ENCODE data around the gene ZNF628.
"Not testable (repeated sequence)": the region's sequence is repeated elsewhere in the genome, so short reads cannot be mapped to it uniquely, and the experiment has no call there.

The ZNF628 gene

GRCh38 chr19:55476100-55476775 lies at the start of gene ZNF628:
Gene ZNF628 (plus strand): TSS chr19:55476617. CDS start chr19:55479911, 3,294 bp downstream.
- DNase-seq, result peak; percentile 98

- no peak for DNase-seq
These were observed 45.2 kb upstream of the ZNF628 start for GRCh38 chr19:55431183-55431582.

- no peak for DNase-seq
These were observed 44.0 kb upstream of the ZNF628 start for GRCh38 chr19:55432241-55432959.

- DNase-seq, result no peak
These were observed 43.1 kb upstream of the ZNF628 start for GRCh38 chr19:55433292-55433691.

GRCh38 chr19:55434356-55434919 lies 42.0 kb upstream of the ZNF628 start:
- DNase-seq, result no peak

GRCh38 chr19:55435020-55435419 lies 41.4 kb upstream of the ZNF628 start:
- DNase-seq, result no peak

GRCh38 chr19:55436847-55437246 lies 39.6 kb upstream of the ZNF628 start:
- no peak for DNase-seq

GRCh38 chr19:55437410-55437809 lies 39.0 kb upstream of the ZNF628 start:
- DNase-seq, result peak; percentile 72

- no peak for DNase-seq
These were observed 37.4 kb upstream of the ZNF628 start for GRCh38 chr19:55439052-55439451.

- DNase-seq, result peak; percentile 66
These were observed 35.9 kb upstream of the ZNF628 start for GRCh38 chr19:55440411-55441105.

GRCh38 chr19:55441319-55441691 lies 35.1 kb upstream of the ZNF628 start:
- DNase-seq, result peak; percentile 41

- no peak for DNase-seq
These were observed 34.6 kb upstream of the ZNF628 start for GRCh38 chr19:55441692-55442321.

GRCh38 chr19:55442372-55442961 lies 34.0 kb upstream of the ZNF628 start:
- no peak for DNase-seq

GRCh38 chr19:55443045-55443823 lies 33.2 kb upstream of the ZNF628 start, which contains the start of gene SHISA7:
Gene SHISA7 (minus strand): TSS chr19:55443300. CDS start chr19:55442863, 437 bp downstream.
- peak; percentile 40 for DNase-seq

GRCh38 chr19:55443824-55444480 lies 32.5 kb upstream of the ZNF628 start:
- DNase-seq, result no peak

GRCh38 chr19:55444646-55445045 lies 31.8 kb upstream of the ZNF628 start:
- no peak for DNase-seq

- DNase-seq, result no peak
These were observed 30.4 kb upstream of the ZNF628 start for GRCh38 chr19:55446060-55446459.

- peak; percentile 36 for DNase-seq
These were observed 28.8 kb upstream of the ZNF628 start for GRCh38 chr19:55447421-55448174.

- not testable (repeated sequence) for DNase-seq
These were observed 28.3 kb upstream of the ZNF628 start for GRCh38 chr19:55448175-55448490.

GRCh38 chr19:55449469-55449868 lies 26.9 kb upstream of the ZNF628 start:
- DNase-seq, result no peak

All from retina (tissue), 1 donor.